D721Med (cell line): ENCODE data around the gene C11orf21.

Experiments
- DNase-seq: peaks from one replicate; pipeline ENCODE4 v3.0.0; 2011; ENCODE audit warnings: low spot score; ENCODE audit not compliant: insufficient read length
- FAIRE-seq: peaks from 2 replicates; lab custom pipeline; 2011; peaks lifted over from hg19 to GRCh38; lab: Jason Lieb, UNC
- CTCF ChIP-seq: IDR thresholded peaks from 2 replicates; pipeline ENCODE4 v1.5.1; 2012; ENCODE audit warnings: mild to moderate bottlenecking, control low read depth; ENCODE audit not compliant: insufficient read depth; ENCODE audit errors: missing control alignments

Gene C11orf21

GRCh38 chr11:2316169-2316962, 14.6 kb upstream of the C11orf21 start:
- no peak for FAIRE-seq
- TF ChIP-seq CTCF, result no peak
- DNase-seq, result no peak

- no peak for TF ChIP-seq CTCF
- FAIRE-seq (no peak), DNase-seq (no peak)
These were observed 13.9 kb upstream of the C11orf21 start for GRCh38 chr11:2315395-2316168.

GRCh38 chr11:2314525-2315394, 13.0 kb upstream of the C11orf21 start:
- DNase-seq (no peak), FAIRE-seq (no peak)
- no peak for TF ChIP-seq CTCF

- no peak for TF ChIP-seq CTCF
- no peak for DNase-seq
- no peak for FAIRE-seq
These were observed 12.4 kb upstream of the C11orf21 start for GRCh38 chr11:2314136-2314524.

GRCh38 chr11:2313051-2313951, 11.6 kb upstream of the C11orf21 start:
- no peak for TF ChIP-seq CTCF
- DNase-seq (no peak), FAIRE-seq (no peak)

- no peak for FAIRE-seq
- no peak for DNase-seq
- TF ChIP-seq CTCF, result no peak
These were observed 10.7 kb upstream of the C11orf21 start for GRCh38 chr11:2312232-2313042.
